GM10847 (cell line): ENCODE data around the gene TNFAIP3.

Source experiments
- POLR2A ChIP-seq: IDR thresholded peaks from 2 replicates; pipeline ENCODE4 v1.6.1; 2011; ENCODE audit not compliant: insufficient read length; ENCODE audit errors: extremely low read depth

Gene TNFAIP3

GRCh38 chr6:137871831-137872454, 4.9 kb downstream of the TNFAIP3 start:
- TF ChIP-seq POLR2A: no peak

DNA sequence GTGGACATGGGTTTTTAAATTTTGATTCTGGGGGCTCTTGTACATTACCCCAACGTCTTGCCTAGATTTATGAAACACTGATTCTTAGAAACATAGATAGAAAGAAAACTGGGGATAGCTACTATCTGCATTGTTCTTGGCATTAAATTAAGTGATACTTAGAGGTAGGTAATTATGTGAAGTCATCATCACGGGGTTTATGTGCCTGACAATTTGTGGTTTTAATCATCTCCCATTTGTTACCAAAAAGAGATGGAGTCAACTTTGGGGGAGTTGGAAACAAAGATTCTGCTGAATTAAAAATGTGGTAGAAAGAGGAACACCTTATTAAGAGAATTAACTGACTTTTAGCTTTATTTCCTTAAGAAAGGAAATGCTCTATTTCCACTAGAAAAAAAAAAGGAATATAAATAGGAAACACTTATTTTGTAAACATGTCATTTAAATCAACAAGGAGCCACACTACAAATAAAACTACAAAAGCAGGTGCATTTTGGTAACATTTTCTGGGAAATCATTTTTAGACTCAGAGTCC, 5.6 kb downstream of the TNFAIP3 start:
- no peak for TF ChIP-seq POLR2A

GRCh38 chr6:137873273-137873762, 6.3 kb downstream of the TNFAIP3 start:
- no peak for TF ChIP-seq POLR2A

DNA sequence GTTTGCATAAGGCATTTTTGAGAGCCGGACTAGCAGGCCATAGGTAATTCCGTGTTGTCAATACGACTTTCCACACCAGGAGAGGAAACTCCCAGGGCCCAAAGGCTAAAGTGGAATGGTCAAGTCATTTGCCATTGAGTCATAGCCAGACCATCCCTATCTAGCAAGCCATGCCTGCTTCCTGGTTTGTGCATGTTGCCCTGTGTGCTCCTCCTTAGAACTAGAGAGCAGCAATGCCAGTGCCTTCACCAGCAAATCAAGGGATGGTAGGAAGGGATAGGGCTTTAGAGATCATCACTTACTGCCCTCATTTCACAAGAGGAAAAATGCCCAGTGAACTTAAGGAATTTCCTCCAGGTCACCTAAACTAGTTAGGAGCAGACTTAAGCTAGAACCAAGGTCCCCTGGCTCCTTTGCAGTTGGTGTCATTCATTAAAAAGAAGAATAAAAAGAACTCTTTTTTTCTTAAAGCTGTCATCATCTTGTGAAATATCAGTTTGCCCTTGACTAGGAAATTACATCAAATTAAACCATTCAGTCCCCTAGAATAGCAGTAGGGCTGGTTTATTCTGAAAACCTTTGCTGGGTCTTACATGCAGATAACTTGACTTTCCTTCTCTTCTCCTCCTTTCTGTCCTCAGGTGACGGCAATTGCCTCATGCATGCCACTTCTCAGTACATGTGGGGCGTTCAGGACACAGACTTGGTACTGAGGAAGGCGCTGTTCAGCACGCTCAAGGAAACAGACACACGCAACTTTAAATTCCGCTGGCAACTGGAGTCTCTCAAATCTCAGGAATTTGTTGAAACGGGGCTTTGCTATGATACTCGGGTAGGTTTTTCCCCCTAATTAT, 7.4 kb downstream of the TNFAIP3 start:
- no peak for TF ChIP-seq POLR2A

DNA sequence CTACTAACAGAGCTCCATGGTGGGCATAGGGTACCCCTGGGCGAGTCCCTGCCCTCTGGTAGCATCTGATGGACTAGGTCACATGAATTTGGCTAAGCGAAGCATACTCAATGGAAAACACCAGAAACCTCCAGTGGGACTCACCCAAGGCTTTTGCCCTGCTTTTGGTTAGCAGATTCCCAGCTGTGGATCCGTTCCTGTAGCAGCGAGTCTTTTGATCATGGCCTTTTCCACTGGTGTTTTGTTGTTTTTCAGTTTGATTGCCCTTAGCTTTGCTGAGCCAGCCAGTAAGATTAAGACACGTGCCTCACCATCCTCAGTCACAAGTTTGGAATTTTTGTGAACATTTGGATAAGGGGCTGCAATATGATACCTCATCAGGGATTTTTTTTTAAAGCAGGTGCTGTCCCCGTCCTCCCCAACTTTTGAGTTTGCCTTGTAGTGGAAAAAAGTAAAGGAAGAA, 8.0 kb downstream of the TNFAIP3 start:
- TF ChIP-seq POLR2A: no peak

- TF ChIP-seq POLR2A: no peak
Observed at GRCh38 chr6:137875606-137876005, 8.5 kb downstream of the TNFAIP3 start.

DNA sequence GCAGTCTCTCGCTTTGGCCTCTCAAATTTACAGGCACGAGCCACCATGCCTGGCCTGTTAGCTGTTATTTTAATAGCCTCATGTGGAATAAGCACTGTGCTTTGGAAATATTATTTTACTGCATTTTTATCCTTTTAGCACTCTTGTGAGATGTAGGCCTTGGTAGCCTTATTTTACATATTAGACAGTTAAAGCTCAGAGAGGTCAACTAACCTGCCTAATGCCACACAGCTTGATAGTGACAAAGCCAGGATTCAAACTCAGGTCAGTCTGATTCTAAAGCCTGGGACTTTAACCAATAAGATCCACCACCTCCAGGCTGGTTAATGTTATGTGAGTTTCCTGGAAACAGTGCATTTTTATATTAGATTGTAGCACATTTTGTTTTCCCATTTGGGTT, 9.5 kb downstream of the TNFAIP3 start:
- TF ChIP-seq POLR2A: no peak

GRCh38 chr6:137877113-137877512, 10.1 kb downstream of the TNFAIP3 start:
- TF ChIP-seq POLR2A: no peak

GRCh38 chr6:137877606-137878005, 10.5 kb downstream of the TNFAIP3 start:
- TF ChIP-seq POLR2A: no peak

GRCh38 chr6:137878029-137878428, 11.0 kb downstream of the TNFAIP3 start:
- TF ChIP-seq POLR2A: no peak

DNA sequence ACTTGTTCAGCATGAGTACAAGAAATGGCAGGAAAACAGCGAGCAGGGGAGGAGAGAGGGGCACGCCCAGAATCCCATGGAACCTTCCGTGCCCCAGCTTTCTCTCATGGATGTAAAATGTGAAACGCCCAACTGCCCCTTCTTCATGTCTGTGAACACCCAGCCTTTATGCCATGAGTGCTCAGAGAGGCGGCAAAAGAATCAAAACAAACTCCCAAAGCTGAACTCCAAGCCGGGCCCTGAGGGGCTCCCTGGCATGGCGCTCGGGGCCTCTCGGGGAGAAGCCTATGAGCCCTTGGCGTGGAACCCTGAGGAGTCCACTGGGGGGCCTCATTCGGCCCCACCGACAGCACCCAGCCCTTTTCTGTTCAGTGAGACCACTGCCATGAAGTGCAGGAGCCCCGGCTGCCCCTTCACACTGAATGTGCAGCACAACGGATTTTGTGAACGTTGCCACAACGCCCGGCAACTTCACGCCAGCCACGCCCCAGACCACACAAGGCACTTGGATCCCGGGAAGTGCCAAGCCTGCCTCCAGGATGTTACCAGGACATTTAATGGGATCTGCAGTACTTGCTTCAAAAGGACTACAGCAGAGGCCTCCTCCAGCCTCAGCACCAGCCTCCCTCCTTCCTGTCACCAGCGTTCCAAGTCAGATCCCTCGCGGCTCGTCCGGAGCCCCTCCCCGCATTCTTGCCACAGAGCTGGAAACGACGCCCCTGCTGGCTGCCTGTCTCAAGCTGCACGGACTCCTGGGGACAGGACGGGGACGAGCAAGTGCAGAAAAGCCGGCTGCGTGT, 11.6 kb downstream of the TNFAIP3 start:
- TF ChIP-seq POLR2A: peak; percentile 10

GRCh38 chr6:137879299-137879698, 12.2 kb downstream of the TNFAIP3 start:
- no peak for TF ChIP-seq POLR2A

- TF ChIP-seq POLR2A: no peak
Observed at GRCh38 chr6:137879885-137880745, 13.1 kb downstream of the TNFAIP3 start.

DNA sequence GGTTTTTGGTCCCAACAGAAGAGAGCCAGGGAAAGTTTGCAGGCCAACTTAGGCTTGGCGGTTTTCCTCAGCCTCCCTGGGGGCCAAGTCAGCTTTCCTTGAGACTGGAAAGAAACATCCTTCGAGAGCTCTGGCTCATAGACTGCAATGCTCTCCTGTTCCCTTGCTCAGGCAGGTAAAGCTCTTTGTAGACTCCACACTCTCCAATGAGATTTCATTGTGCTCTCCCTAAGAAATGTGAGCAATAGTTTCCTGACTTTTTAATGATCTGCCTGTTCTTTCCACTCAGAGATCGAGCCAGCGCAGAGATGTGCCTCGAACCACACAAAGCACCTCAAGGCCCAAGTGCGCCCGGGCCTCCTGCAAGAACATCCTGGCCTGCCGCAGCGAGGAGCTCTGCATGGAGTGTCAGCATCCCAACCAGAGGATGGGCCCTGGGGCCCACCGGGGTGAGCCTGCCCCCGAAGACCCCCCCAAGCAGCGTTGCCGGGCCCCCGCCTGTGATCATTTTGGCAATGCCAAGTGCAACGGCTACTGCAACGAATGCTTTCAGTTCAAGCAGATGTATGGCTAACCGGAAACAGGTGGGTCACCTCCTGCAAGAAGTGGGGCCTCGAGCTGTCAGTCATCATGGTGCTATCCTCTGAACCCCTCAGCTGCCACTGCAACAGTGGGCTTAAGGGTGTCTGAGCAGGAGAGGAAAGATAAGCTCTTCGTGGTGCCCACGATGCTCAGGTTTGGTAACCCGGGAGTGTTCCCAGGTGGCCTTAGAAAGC, 13.9 kb downstream of the TNFAIP3 start:
- no peak for TF ChIP-seq POLR2A

GRCh38 chr6:137881522-137881886, 14.4 kb downstream of the TNFAIP3 start:
- no peak for TF ChIP-seq POLR2A
